Pancreas (tissue), 10 donors: Measurements from ENCODE around the gene ADAMTS19. TPM values are rescaled to one million over a fixed set of nuclear protein-coding genes. Genes with fewer than 3 reads are reported as not detected.

ENCODE experiments used
- ATAC-seq, 4 donors: fragments of 200-7000 bp; cut with Tn5 transposase; one replicate each; pipeline versions ENCODE4 v1.8.0 to v1.9.1; 2020; ENCODE audit warnings: mild to moderate bottlenecking in 4 of 4, moderate library complexity in 4 of 4
- DNase-seq, 6 donors: peaks; one replicate each; pipeline ENCODE4 v3.0.0-alpha.2; 2020
- FAIRE-seq: peaks from 2 replicates; lab custom pipeline; 2012; peaks lifted over from hg19 to GRCh38; lab: Jason Lieb, UNC
- H3K27ac ChIP-seq, 4 donors: fragments of 200-600 bp; sonication (generic); 1 replicate in 3 of 4; 2 replicates in 1 of 4; pipeline versions ENCODE4 v1.5.0 to v1.8.0; 2020
- H3K27me3 ChIP-seq, 4 donors: fragments of 200-600 bp; one replicate each; pipeline ENCODE4 v1.8.0; 2021
- H3K36me3 ChIP-seq, 3 donors: fragments of 200-600 bp; sonication (generic) in 1 of 3; one replicate each; pipeline versions ENCODE4 v1.5.0 to v1.8.0; 2020 to 2021
- H3K4me1 ChIP-seq, 3 donors: fragments of 200-600 bp; one replicate each; pipeline ENCODE4 v1.8.0; 2021
- H3K4me3 ChIP-seq, 4 donors: fragments of 200-600 bp; sonication (generic) in 2 of 4; one replicate each; pipeline versions ENCODE4 v1.5.0 to v1.8.0; 2020 to 2021
- H3K9me3 ChIP-seq, 4 donors: fragments of 200-600 bp; one replicate each; pipeline ENCODE4 v1.8.0; 2021
- WGBS, 2 donors: extraction: QIAGEN DNeasy Blood & Tissue Kit; methylation state at CpG; one replicate each; pipeline ENCODE4 v1.1.7; 2013; 5-methylcytosine and 5-hydroxymethylcytosine counted together
- intact Hi-C, 3 donors: fragments of 100-400 bp; cut with DNase I; formaldehyde crosslinking; loops; one replicate each; pipeline versions ENCODE4 v1.11.1 to v1.14.2; 2022
- polyA plus RNA-seq, 2 donors: library from polyadenylated mRNA; stranded (reverse); fragments of 200-250 nt; gene quantifications; one replicate each; pipeline ENCODE4 v1.2.3, GENCODE V29; 2013
- total RNA-seq, 6 donors: library from RNA; stranded (reverse); fragmentation: NEBNext Ultra II Directional in 4 of 6; extraction: Animal tissue kit (Norgen Biotek cat#: 25700) in 4 of 6; gene quantifications; one replicate each; pipeline versions ENCODE4 v1.2.1 to v1.2.4, GENCODE V29; 2021 to 2023
- TF ChIP-seq, protein P1 (sequence below), 4 donors: fragments of 200-600 bp; sonication (generic) in 3 of 4; IDR thresholded peaks; one replicate each; pipeline versions ENCODE4 v1.5.0 to v1.8.0; 2021; ENCODE audit warnings: antibody characterized with exemption in 4 of 4
- donor health status: healthy with polysubstance abuse.
- donor health status: DM: no; HTN: no; CAD: no; lungs with moderate emphysema.
- donor health status: DM: no; HTN: no; CAD: no.
- donor health status: control.
- donor health status: control.
- donor health status: Bipolar disorder and iron deficiency.
- donor health status: DM: yes; HTN: yes; CAD: no.
- donor health status: DM: no; HTN: no; CAD: no.
- donor health status: DM: no; HTN: no; CAD: no.
- donor health status: DM: yes; HTN: yes; CAD: no.

Gene ADAMTS19
- total and polyA plus RNA-seq, 8 donors: 0.02 to 0.22 (median 0.08) TPM; not detected in 1

GRCh38 chr5:129639331-129639730 is 179.2 kb downstream of the ADAMTS19 start:
- ATAC-seq (no peak), DNase-seq (no peak), FAIRE-seq (no peak)
- Histone ChIP-seq H3K4me1 (no peaks in the 10 kb centered on the region), H3K9me3 (no peaks in the 10 kb centered on the region), H3K36me3 (no peaks in the 10 kb centered on the region), H3K4me3 (no peak overlapping the region), H3K27me3 (no peaks in the 10 kb centered on the region), H3K27ac (no peak overlapping the region)
- 32% methylated on average over 4 of the region's 4 CpGs for WGBS, 2 donors
- intact Hi-C loops: no loop called here
- TF ChIP-seq, protein P1, sequence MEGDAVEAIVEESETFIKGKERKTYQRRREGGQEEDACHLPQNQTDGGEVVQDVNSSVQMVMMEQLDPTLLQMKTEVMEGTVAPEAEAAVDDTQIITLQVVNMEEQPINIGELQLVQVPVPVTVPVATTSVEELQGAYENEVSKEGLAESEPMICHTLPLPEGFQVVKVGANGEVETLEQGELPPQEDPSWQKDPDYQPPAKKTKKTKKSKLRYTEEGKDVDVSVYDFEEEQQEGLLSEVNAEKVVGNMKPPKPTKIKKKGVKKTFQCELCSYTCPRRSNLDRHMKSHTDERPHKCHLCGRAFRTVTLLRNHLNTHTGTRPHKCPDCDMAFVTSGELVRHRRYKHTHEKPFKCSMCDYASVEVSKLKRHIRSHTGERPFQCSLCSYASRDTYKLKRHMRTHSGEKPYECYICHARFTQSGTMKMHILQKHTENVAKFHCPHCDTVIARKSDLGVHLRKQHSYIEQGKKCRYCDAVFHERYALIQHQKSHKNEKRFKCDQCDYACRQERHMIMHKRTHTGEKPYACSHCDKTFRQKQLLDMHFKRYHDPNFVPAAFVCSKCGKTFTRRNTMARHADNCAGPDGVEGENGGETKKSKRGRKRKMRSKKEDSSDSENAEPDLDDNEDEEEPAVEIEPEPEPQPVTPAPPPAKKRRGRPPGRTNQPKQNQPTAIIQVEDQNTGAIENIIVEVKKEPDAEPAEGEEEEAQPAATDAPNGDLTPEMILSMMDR (IDR thresholded peaks at IDR 0.05): no peak

- ATAC-seq: peak; percentile 68 to 86 (median 74)
- H3K9me3 ChIP-seq: no peaks in the 10 kb centered on the region
- no peak for DNase-seq
- peaks cover 0 to 6% (median 5%) of the 10 kb centered on the region in 3 donors for H3K4me1 ChIP-seq
- intact Hi-C loops: no loop called here
- WGBS, 2 donors: 20 to 22% methylated on average over 2 of the region's 2 CpGs
- H3K4me3 ChIP-seq: no peak overlapping the region
- H3K27ac ChIP-seq: no peak overlapping the region
- H3K27me3 ChIP-seq: no peaks in the 10 kb centered on the region
- FAIRE-seq: no peak
- TF ChIP-seq, protein P1 (IDR thresholded peaks at IDR 0.05): no peak
- H3K36me3 ChIP-seq: no peaks in the 10 kb centered on the region
Observed at GRCh38 chr5:129652349-129653056, 192.4 kb downstream of the ADAMTS19 start.

DNA sequence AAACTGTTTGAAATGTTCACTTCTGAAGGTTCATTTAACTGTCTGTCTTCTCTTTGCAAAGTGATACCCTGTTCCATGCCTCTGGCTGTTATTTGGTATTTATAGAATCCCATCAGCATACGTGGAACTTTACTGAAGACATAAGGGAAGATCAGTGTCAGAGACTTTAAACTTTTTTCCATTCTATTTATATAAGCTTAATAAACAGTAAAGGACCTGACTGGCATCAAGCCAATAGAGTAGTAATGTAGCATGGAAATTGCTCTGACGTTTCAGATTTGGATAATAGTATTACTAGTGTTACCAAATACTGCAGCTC is 192.9 kb downstream of the ADAMTS19 start:
- Histone ChIP-seq H3K27me3 (no peaks in the 10 kb centered on the region), H3K4me3 (no peak overlapping the region), H3K9me3 (no peaks in the 10 kb centered on the region), H3K4me1 (peaks cover 0 to 6% (median 5%) of the 10 kb centered on the region in 3 donors), H3K27ac (no peak overlapping the region), H3K36me3 (no peaks in the 10 kb centered on the region)
- intact Hi-C loops: no loop called here
- TF ChIP-seq, protein P1 (IDR thresholded peaks at IDR 0.05): no peak
- DNase-seq: no peak
- WGBS, 2 donors: 8 to 14% methylated on average over 2 of the region's 2 CpGs
- FAIRE-seq: no peak
- ATAC-seq: peak in 1 of 4 donors; percentile 13

GRCh38 chr5:129653442-129653841 is 193.3 kb downstream of the ADAMTS19 start:
- no peak for ATAC-seq
- Histone ChIP-seq H3K36me3 (no peaks in the 10 kb centered on the region), H3K27ac (no peak overlapping the region), H3K4me3 (no peak overlapping the region), H3K4me1 (peaks cover 0 to 6% (median 5%) of the 10 kb centered on the region in 3 donors), H3K9me3 (no peaks in the 10 kb centered on the region), H3K27me3 (no peaks in the 10 kb centered on the region)
- intact Hi-C loops: no loop called here
- DNase-seq: no peak
- no peak for FAIRE-seq
- TF ChIP-seq, protein P1 (IDR thresholded peaks at IDR 0.05): no peak
- 82 to 84% methylated on average over 4 of the region's 4 CpGs for WGBS, 2 donors

DNA sequence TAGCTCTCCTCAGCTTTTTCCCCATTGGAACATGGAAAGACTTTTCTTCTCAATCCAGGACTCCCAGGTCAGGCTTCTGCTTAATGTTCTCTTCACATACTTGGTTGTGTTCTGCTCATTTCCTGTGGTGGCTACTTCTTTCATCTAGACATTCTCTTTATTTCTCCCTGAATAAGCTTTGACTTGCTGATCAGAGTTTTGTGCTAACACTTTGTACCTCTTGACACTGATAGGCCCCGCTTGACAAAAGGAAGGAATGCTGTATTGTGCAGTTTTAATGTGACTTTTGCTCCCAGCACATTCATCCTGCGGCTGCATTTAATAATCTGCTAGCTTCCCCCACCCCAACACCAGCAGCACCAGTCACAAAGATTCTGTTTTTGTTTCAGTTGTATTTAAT is 196.9 kb downstream of the ADAMTS19 start:
- no peak for FAIRE-seq

More for the DNA sequence above, 196.9 kb downstream of the ADAMTS19 start:
- peaks cover 0 to 6% (median 5%) of the 10 kb centered on the region in 3 donors for H3K4me1 ChIP-seq
- no peaks in the 10 kb centered on the region for H3K9me3 ChIP-seq
- DNase-seq: no peak
- 87% methylated on average over 2 of the region's 2 CpGs for WGBS, 2 donors
- TF ChIP-seq, protein P1 (IDR thresholded peaks at IDR 0.05): no peak
- no peak for ATAC-seq
- intact Hi-C loops: no loop called here
- H3K27me3 ChIP-seq: no peaks in the 10 kb centered on the region
- no peaks in the 10 kb centered on the region for H3K36me3 ChIP-seq
- no peak overlapping the region for H3K4me3 ChIP-seq
- no peak overlapping the region for H3K27ac ChIP-seq
